K562 (cell line): ENCODE results near the gene COX20. TPM values are rescaled to one million over a fixed set of nuclear protein-coding genes. Genes with fewer than 3 reads are reported as not detected.

Experiments
- BRF2 ChIP-seq: IDR thresholded peaks from 3 replicates; pipeline ENCODE4 v1.6.1; 2011; ENCODE audit warnings: borderline replicate concordance, mild to moderate bottlenecking; ENCODE audit not compliant: insufficient read length, insufficient read depth
- FOS ChIP-seq: IDR thresholded peaks from 3 replicates; pipeline ENCODE4 v1.6.1; 2011; ENCODE audit not compliant: insufficient read length; ENCODE audit errors: extremely low read depth
- HNRNPL ChIP-seq: fragments of 200-400 bp; formaldehyde crosslinking; IDR thresholded peaks from 2 replicates; pipeline ENCODE4 v1.6.1; 2017; ENCODE audit warnings: low read depth, mild to moderate bottlenecking, low read length
- MLLT1 ChIP-seq, 2 experiments: fragments of 450-650 bp; IDR thresholded peaks; 2 replicates each; pipeline ENCODE4 v1.6.1; 2016
- PML ChIP-seq: IDR thresholded peaks from 2 replicates; pipeline ENCODE4 v1.6.1; 2012; ENCODE audit warnings: low read length, inconsistent platforms
- TBP ChIP-seq: optimal IDR thresholded peaks from 2 replicates; pipeline ENCODE3; 2011; ENCODE audit warnings: low read depth, low read length, improper control_type of control experiment
- ZBTB43 ChIP-seq: sonication (generic); formaldehyde crosslinking; IDR thresholded peaks from 2 replicates; pipeline ENCODE4 v1.8.0; 2023; ENCODE audit warnings: mild to moderate bottlenecking, missing genetic modification reagents
- ZNF764 ChIP-seq: fragments of 250-450 bp; sonication (Bioruptor Pico); IDR thresholded peaks from 2 replicates; pipeline ENCODE4 v1.4.0; 2020; ENCODE audit warnings: low read depth, mild to moderate bottlenecking, moderate library complexity
- polyA plus RNA-seq, 8 experiments: library from polyadenylated mRNA; depleted of rRNA in 4 of 8; stranded (reverse) in 5 of 8; unstranded in 3 of 8; fragments of >200 nt; fragmentation: Nextera tagmentation in 2 of 8; fragmentation: Illumina TruSeq in 1 of 8; extraction: Ambion mirVana in 2 of 8; extraction: Trizol in 1 of 8; gene quantifications; 2 replicates each; pipeline versions ENCODE4 v1.2.1 to v1.2.3, GENCODE V29; 2011 to 2014; ENCODE audit warnings: inconsistent platforms in 1 of 8, missing spikeins in 1 of 8
- total RNA-seq, 7 experiments: library from RNA; depleted of rRNA in 6 of 7; stranded (reverse); fragments of >200 nt in 6 of 7; fragmentation: Illumina TruSeq in 2 of 7; extraction: Trizol in 2 of 7; gene quantifications; 2 replicates each; pipeline versions ENCODE4 v1.2.1 to v1.2.3, GENCODE V29; 2011 to 2021; ENCODE audit warnings: low replicate concordance in 1 of 7

The COX20 gene
- total and polyA plus RNA-seq, 9 of the 15 experiments (the other 6 are each of a cell fraction or from before 2014, with no cell fraction given) = 41.5 to 192 (median 84.3) TPM

DNA sequence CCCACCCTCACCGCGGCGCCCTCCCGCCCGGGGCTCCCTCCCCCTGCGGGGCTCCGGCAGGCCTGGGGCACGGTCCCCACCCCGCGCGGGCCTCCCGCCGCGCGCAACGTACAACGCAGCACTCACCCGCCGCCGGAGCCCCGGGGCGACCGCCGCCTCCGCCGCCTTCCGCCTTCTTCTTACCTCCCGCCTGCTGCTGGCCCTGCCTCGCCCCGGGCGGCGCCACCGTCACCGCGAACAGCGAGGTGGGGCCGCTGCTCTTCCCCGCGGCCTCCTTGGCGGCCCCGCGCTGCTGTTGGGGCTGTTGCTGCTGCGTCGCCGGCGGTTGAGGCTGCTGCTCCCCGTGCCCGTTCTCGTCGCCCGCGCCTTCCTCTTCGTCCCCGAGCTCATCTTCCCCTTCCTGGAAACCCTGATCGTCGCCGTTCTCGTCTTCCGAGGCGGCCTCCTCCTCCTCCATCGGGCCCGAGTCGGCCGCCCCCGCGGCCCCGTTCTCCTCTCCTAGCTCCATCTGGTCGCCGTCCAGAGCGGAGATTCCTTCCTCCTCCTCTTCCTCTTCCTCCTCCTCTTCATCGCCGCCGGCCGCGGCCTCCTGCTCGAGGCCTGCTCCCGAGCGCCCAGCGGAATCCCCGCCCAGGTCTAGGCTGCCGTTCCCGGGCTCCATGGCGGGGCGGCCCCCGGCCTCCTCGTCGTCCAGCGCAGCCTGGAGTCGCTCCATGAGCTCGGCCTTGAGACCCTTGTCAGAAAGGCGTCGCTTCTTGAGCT, 28.2 kb downstream of the COX20 start (continued):
- TF ChIP-seq ZNF764 (CRISPR knock-in tag) (no peak), MLLT1 (IDR thresholded peaks at IDR 0.05) (peak; percentile 74 to 76; a peak in 3 of 4 replicates), PML (no peak), BRF2 (no peak), HNRNPL (peak; percentile 32; the same call in 1 of the 2 replicates), ZBTB43 (CRISPR knock-in tag) (0 out of 2 replicates have a peak, but pooled peaks have one; percentile 6), TBP (no peak), FOS (no peak)
